ENCODE results near the gene FAM136A.
"Not testable (repeated sequence)": the region's sequence is repeated elsewhere in the genome, so short reads cannot be mapped to it uniquely, and the experiment has no call there.

FAM136A gene

GRCh38 chr2:70304498-70304897 lies 2.6 kb upstream of the FAM136A start:
- no peak for DNase-seq (ENCODE audit: low spot score)
- in situ Hi-C loops (cut with MboI; ENCODE audit: low sequenced_read_pairs, unreplicated experiment): loop anchor here (25.0 kb wide), 1 partner anchor 333 kb away; no protein-coding TSS in a partner anchor
- no peak for TF ChIP-seq CTCF (IDR thresholded peaks at IDR 0.05; ENCODE audit: borderline replicate concordance, control extremely low read depth, extremely low read depth, insufficient read depth, missing control alignments)

GRCh38 chr2:70303186-70303585 lies 1.3 kb upstream of the FAM136A start:
- DNase-seq (ENCODE audit: low spot score): no peak
- TF ChIP-seq CTCF (IDR thresholded peaks at IDR 0.05; ENCODE audit: borderline replicate concordance, control extremely low read depth, extremely low read depth, insufficient read depth, missing control alignments): no peak
- in situ Hi-C loops (cut with MboI; ENCODE audit: low sequenced_read_pairs, unreplicated experiment): loop anchor here (25.0 kb wide), 1 partner anchor 334 kb away; no protein-coding TSS in a partner anchor

- not testable (repeated sequence) for DNase-seq (ENCODE audit: low spot score)
- in situ Hi-C loops (cut with MboI; ENCODE audit: low sequenced_read_pairs, unreplicated experiment): loop anchor here (25.0 kb wide), 1 partner anchor 335 kb away; no protein-coding TSS in a partner anchor
Measured at GRCh38 chr2:70302195-70302546, 304 bp upstream of the FAM136A start.

DNA sequence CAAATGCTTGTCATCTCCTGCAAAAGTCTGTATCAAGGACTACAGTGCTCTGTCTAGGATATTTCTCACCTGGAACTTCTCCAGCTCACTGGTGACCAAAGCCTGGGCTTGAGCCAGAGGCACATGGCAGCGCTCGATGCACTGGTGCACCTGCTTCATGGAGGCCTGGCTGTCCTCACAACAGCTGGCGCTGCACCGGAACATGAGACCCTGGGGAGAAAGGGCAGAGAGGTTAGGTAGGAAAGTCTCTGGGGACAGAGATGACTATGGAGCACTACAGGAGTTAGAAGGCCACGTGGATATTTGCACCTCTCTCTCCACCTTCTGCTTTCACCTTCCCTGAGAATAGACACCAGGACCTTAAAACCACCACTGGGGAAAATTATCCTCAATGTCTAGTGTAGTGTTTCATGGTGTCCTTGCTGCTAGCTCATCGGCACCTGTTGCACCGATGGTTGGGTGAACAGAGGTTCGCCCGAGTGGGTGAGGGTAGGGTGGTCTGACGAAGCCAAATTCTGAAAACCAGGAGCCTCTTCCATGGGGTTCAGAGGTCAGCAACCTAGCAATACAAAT lies 1.0 kb downstream of the FAM136A start:
- DNase-seq (ENCODE audit: low spot score): no peak
- no peak for TF ChIP-seq CTCF (IDR thresholded peaks at IDR 0.05; ENCODE audit: borderline replicate concordance, control extremely low read depth, extremely low read depth, insufficient read depth, missing control alignments)
- in situ Hi-C loops (cut with MboI; ENCODE audit: low sequenced_read_pairs, unreplicated experiment): loop anchor here (25.0 kb wide), 1 partner anchor 336 kb away; no protein-coding TSS in a partner anchor

DNA sequence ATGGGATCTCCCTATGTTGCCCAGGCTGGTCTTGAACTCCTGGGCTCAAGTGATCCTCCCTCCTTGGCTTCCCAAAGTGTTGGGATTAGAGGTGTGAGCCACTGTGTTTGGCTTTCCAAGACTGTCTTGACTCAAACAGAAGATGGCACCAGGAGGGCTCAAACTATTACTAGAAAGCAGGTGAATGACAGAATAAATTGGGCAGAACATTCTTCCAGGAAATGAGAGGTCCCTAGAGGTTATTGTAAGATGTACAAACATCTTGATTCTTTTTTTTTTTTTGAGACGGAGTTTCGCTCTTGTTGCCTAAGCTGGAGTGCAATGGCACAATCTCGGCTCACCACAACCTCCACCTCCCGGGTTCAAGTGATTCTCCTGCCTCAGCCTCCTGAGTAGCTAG lies 4.0 kb downstream of the FAM136A start:
- in situ Hi-C loops (cut with MboI; ENCODE audit: low sequenced_read_pairs, unreplicated experiment): loop anchor here (25.0 kb wide), 1 partner anchor 386 kb away; the partner anchor contains the start of gene MXD1

DNA sequence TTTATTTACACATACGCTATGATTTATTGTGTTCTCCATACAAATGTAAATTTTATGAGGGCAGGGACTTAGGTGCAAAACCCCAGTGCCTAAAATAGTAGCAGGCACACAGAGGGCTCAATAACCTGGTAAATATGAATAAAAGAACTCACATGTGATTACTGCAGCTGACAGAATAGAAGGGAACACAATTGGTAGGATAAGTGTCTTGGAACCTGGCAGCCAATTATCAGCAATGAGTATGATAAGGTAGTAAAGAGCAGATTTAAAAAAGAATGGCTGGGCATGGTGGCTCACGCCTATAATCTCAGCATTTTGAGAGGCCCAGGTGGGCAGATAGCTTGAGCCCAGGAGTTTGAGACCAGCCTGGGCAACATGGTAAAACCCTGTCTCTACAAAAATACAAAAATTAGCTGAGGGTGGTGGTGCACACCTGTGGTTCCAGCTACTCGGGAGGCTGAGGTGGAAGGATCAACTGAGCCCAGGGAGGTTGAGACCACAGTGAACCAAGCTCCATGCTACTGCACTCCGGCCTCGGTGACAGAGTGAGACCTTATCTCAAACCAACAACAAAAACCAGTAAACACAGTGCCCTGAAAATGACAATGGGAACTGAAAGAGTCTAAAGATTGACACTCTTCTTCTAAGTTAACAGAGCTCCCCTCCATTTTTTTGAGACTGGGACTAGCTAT lies 18.2 kb downstream of the FAM136A start:
- in situ Hi-C loops (cut with MboI; ENCODE audit: low sequenced_read_pairs, unreplicated experiment): loop anchor here (25.0 kb wide), 1 partner anchor 371 kb away; the partner anchor contains the start of gene MXD1
- no peak for TF ChIP-seq CTCF (IDR thresholded peaks at IDR 0.05; ENCODE audit: borderline replicate concordance, control extremely low read depth, extremely low read depth, insufficient read depth, missing control alignments)
- DNase-seq (ENCODE audit: low spot score): no peak

More for the DNA sequence above, 4.0 kb downstream of the FAM136A start:
- DNase-seq (ENCODE audit: low spot score): not testable (repeated sequence)

DNA sequence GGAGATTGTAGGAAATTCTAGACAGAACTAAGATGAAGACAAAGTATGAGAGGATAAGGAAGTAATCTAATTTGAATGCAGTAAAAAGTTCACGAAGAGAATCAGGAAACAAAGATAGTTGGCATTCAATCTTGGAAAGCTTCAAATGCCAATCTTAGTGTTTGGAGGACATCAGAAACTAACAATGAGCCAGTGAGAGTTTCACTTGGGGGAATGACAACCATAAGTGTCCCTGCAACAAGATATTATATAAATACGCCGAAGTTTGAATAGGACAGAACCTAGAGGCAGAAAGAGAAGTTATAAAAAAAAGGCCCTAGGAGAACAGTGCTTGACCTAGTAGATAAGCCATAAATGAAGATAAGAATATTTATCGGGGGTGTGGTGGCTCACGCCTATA lies 19.4 kb downstream of the FAM136A start:
- no peak for TF ChIP-seq CTCF (IDR thresholded peaks at IDR 0.05; ENCODE audit: borderline replicate concordance, control extremely low read depth, extremely low read depth, insufficient read depth, missing control alignments)
- DNase-seq (ENCODE audit: low spot score): no peak
- in situ Hi-C loops (cut with MboI; ENCODE audit: low sequenced_read_pairs, unreplicated experiment): loop anchor here (25.0 kb wide), 1 partner anchor 370 kb away; the partner anchor contains the start of gene MXD1

Measured in GM13976 (cell line).